GM19238 (cell line): ENCODE measurements around the gene GJA3.

Source experiments
- DNase-seq: peaks from one replicate; pipeline ENCODE4 v3.0.0; 2011; ENCODE audit warnings: low spot score; ENCODE audit not compliant: insufficient read length

The GJA3 gene

GRCh38 chr13:20090349-20090748 lies 70.5 kb downstream of the GJA3 start:
- no peak for DNase-seq
